K562 (cell line): Measurements from ENCODE around the gene UNC45A. TPM values are rescaled to one million over a fixed set of nuclear protein-coding genes. Genes with fewer than 3 reads are reported as not detected.

Experiments used
- ATAC-seq: fragments of 200-7000 bp; cut with Tn5 transposase; 3 replicates; pipeline ENCODE4 v1.9.1; 2020; ENCODE audit warnings: moderate library complexity
- BruUV-seq: library from RNA; stranded (reverse); fragments of 400-500 nt; replicated peaks from 2 replicates; lab custom pipeline; 2021; lab: Mats Ljungman, UMichigan
- CTCF ChIA-PET: fragments of 300-600 bp; formaldehyde crosslinking; extraction: SDS; loops from one replicate; lab custom pipeline; 2021; ENCODE audit warnings: low intra/inter-chr PET ratio; lab: Yijun Ruan, JAX
- POLR2A ChIA-PET: fragments of 300-600, 350-650 bp; sonication (Branson Sonifier 250); formaldehyde crosslinking; extraction: SDS; loops from one replicate; lab custom pipeline; 2021; ENCODE audit warnings: antibody characterized with exemption, inconsistent platforms; lab: Yijun Ruan, JAX
- DNase-seq, 4 experiments: peaks; one replicate each; pipeline versions ENCODE4 v3.0.0 to v3.0.0-alpha.2; 2011 to 2018; ENCODE audit warnings: low spot score in 3 of 4, mixed read lengths in 3 of 4; ENCODE audit errors: extremely low read depth in 1 of 4
- FAIRE-seq: peaks from 2 replicates; lab custom pipeline; 2011; peaks lifted over from hg19 to GRCh38; lab: Jason Lieb, UNC
- H2AFZ ChIP-seq: 2 replicates; pipeline ENCODE4 v1.6.0; 2011; ENCODE audit warnings: low read depth, low read length, control low read depth, inconsistent platforms
- H3K27ac ChIP-seq: fragments of 200-600 bp; 3 replicates; pipeline ENCODE4 v1.8.0; 2011; ENCODE audit warnings: low read depth, mild to moderate bottlenecking, control low read depth, inconsistent platforms, low read length, moderate library complexity, mixed read lengths; ENCODE audit errors: extremely low read depth
- H3K27me3 ChIP-seq, 2 experiments: fragments of 300-600 bp in 1 of 2; 2 replicates in 1 of 2; 3 replicates in 1 of 2; pipeline versions ENCODE4 v1.6.0 to v1.8.0; 2011; ENCODE audit warnings: inconsistent platforms in 2 of 2, low read length in 2 of 2, mild to moderate bottlenecking in 1 of 2, mixed read lengths in 1 of 2, moderate library complexity in 1 of 2; ENCODE audit not compliant: control insufficient read depth in 2 of 2, insufficient read depth in 2 of 2
- H3K36me3 ChIP-seq: fragments of 300-600 bp; 3 replicates; pipeline ENCODE4 v1.8.0; 2011; ENCODE audit warnings: mild to moderate bottlenecking, low read length, inconsistent platforms; ENCODE audit not compliant: control insufficient read depth, insufficient read depth
- H3K4me1 ChIP-seq, 2 experiments: fragments of 200-600 bp in 1 of 2; replicated peaks in 1 of 2; 2 replicates in 1 of 2; 3 replicates in 1 of 2; pipeline versions ENCODE4 v1.5.1 to v1.8.0; 2011; ENCODE audit warnings: inconsistent platforms in 2 of 2, low read length in 2 of 2, mild to moderate bottlenecking in 1 of 2, mixed read lengths in 1 of 2, moderate library complexity in 1 of 2; ENCODE audit not compliant: control insufficient read depth in 2 of 2, insufficient read depth in 2 of 2
- H3K4me2 ChIP-seq: 2 replicates; pipeline ENCODE4 v1.6.1; 2011; ENCODE audit warnings: low read length, control low read depth, inconsistent platforms, mixed read lengths; ENCODE audit not compliant: insufficient read depth
- H3K4me3 ChIP-seq: fragments of 200-600 bp; sonication (generic), shearing (Covaris generic); 2 replicates; pipeline ENCODE4 v1.5.1; 2016; ENCODE audit warnings: control low read depth, inconsistent platforms
- H3K79me2 ChIP-seq: fragments of 200-600 bp; 3 replicates; pipeline ENCODE4 v1.8.0; 2011; ENCODE audit warnings: low read length, inconsistent platforms; ENCODE audit not compliant: control insufficient read depth, insufficient read depth
- H3K9ac ChIP-seq, 2 experiments: 2 replicates each; pipeline versions ENCODE4 v1.6.0 to v1.6.1; 2011; ENCODE audit warnings: low read depth in 2 of 2, low read length in 2 of 2, control low read depth in 1 of 2, inconsistent platforms in 1 of 2, mild to moderate bottlenecking in 1 of 2, mixed read lengths in 1 of 2; ENCODE audit not compliant: insufficient read depth in 1 of 2
- H3K9me1 ChIP-seq: one replicate; pipeline ENCODE4 v1.6.0; 2011; ENCODE audit warnings: inconsistent platforms, mild to moderate bottlenecking, low read length, moderate library complexity; ENCODE audit not compliant: control insufficient read depth, insufficient read depth
- H3K9me3 ChIP-seq: replicated peaks from 2 replicates; pipeline ENCODE4 v1.5.1; 2011; ENCODE audit warnings: low read depth, low read length, inconsistent platforms; ENCODE audit not compliant: control insufficient read depth, insufficient read depth
- H4K20me1 ChIP-seq: replicated peaks from 2 replicates; pipeline ENCODE4 v1.6.1; 2011; ENCODE audit warnings: low read length, inconsistent platforms, mixed read lengths; ENCODE audit not compliant: control insufficient read depth, insufficient read depth
- ARID2 ChIP-seq: fragments of 450-650 bp; IDR thresholded peaks from 2 replicates; pipeline ENCODE4 v1.6.1; 2017; ENCODE audit warnings: antibody characterized with exemption, mild to moderate bottlenecking
- BACH1 ChIP-seq: fragments of 200-800 bp; sonication (Bioruptor generic); IDR thresholded peaks from 2 replicates; pipeline ENCODE4 v1.6.1; 2016; ENCODE audit warnings: missing genetic modification characterization, missing compliant biosample characterization
- CC2D1A ChIP-seq: fragments of 450-650 bp; IDR thresholded peaks from 2 replicates; pipeline ENCODE4 v1.6.1; 2017; ENCODE audit warnings: mild to moderate bottlenecking
- CREB1 ChIP-seq, 2 experiments: sonication (generic) in 1 of 2; formaldehyde crosslinking in 1 of 2; IDR thresholded peaks; 2 replicates each; pipeline versions ENCODE4 v1.6.1 to v1.8.0; 2012 to 2022; ENCODE audit warnings: inconsistent platforms in 1 of 2, mild to moderate bottlenecking in 1 of 2, missing genetic modification reagents in 1 of 2, moderate library complexity in 1 of 2
- JUND ChIP-seq, 2 experiments: IDR thresholded peaks; 2 replicates in 1 of 2; 3 replicates in 1 of 2; pipeline ENCODE4 v1.6.1; 2011; ENCODE audit warnings: borderline replicate concordance in 2 of 2, low read depth in 2 of 2, low read length in 2 of 2, improper control_type of control experiment in 1 of 2, missing biosample characterization in 1 of 2, missing genetic modification characterization in 1 of 2, missing genetic modification reagents in 1 of 2
- KAT2B ChIP-seq: IDR thresholded peaks from one replicate; pipeline ENCODE4 v1.6.1; 2012; ENCODE audit warnings: low read depth, mild to moderate bottlenecking, control low read depth, inconsistent platforms, low read length, moderate library complexity
- MXD1 ChIP-seq: fragments of 250-450 bp; sonication (Bioruptor Pico); IDR thresholded peaks from 2 replicates; pipeline ENCODE4 v1.8.0; 2021; ENCODE audit warnings: borderline replicate concordance, mild to moderate bottlenecking, moderate library complexity; ENCODE audit not compliant: poor library complexity, severe bottlenecking
- PHTF2 ChIP-seq: fragments of 250-450 bp; sonication (Bioruptor Pico); IDR thresholded peaks from 2 replicates; pipeline ENCODE4 v1.5.0; 2021; ENCODE audit warnings: mild to moderate bottlenecking
- POLR2B ChIP-seq: fragments of 450-650 bp; IDR thresholded peaks from 2 replicates; pipeline ENCODE4 v1.6.1; 2018; ENCODE audit warnings: low read depth; ENCODE audit not compliant: partially characterized antibody
- SIN3A ChIP-seq, 2 experiments: fragments of 150-350 bp in 1 of 2; IDR thresholded peaks; 2 replicates each; pipeline ENCODE4 v1.6.1; 2011 to 2016; ENCODE audit warnings: borderline replicate concordance in 2 of 2, low read depth in 2 of 2, low read length in 2 of 2, mild to moderate bottlenecking in 2 of 2, moderate library complexity in 2 of 2; ENCODE audit not compliant: control insufficient read depth in 1 of 2
- SIRT6 ChIP-seq: IDR thresholded peaks from one replicate; pipeline ENCODE4 v1.6.1; 2012; ENCODE audit warnings: low read depth, mild to moderate bottlenecking, control low read depth, inconsistent platforms, low read length, moderate library complexity
- SREBF1 ChIP-seq: fragments of 150-350 bp; IDR thresholded peaks from 2 replicates; pipeline ENCODE4 v1.6.1; 2014; ENCODE audit warnings: antibody characterized with exemption, low read depth, low read length, borderline replicate concordance
- TAF15 ChIP-seq: fragments of 200-400 bp; formaldehyde crosslinking; IDR thresholded peaks from 2 replicates; pipeline ENCODE4 v1.6.1; 2017; ENCODE audit warnings: mild to moderate bottlenecking, low read depth, low read length, moderate library complexity
- UBTF ChIP-seq, 2 experiments: IDR thresholded peaks; 2 replicates each; pipeline ENCODE4 v1.6.1; 2012; ENCODE audit warnings: improper control_type of control experiment in 2 of 2, low read depth in 2 of 2, low read length in 2 of 2, borderline replicate concordance in 1 of 2
- ZFPM2 ChIP-seq: fragments of 250-450 bp; sonication (Bioruptor Pico); IDR thresholded peaks from 2 replicates; pipeline ENCODE4 v1.5.1; 2022; ENCODE audit warnings: mild to moderate bottlenecking
- WGBS: fragments of 100-300 bp; shearing (Covaris generic); methylation state at CpG from one replicate; pipeline ENCODE4 v1.1.6; 2016; ENCODE audit warnings: low coverage, mixed read lengths; ENCODE audit not compliant: insufficient coverage; ENCODE audit errors: missing lambda C conversion rate; 5-methylcytosine and 5-hydroxymethylcytosine counted together
- in situ Hi-C: fragments of 300-500 bp; cut with MboI; formaldehyde crosslinking; loops from 4 replicates; pipeline ENCODE4 v1.15.0; 2018; ENCODE audit warnings: inconsistent platforms, mixed read lengths
- intact Hi-C: fragments of 100-400 bp; cut with micrococcal nuclease; formaldehyde crosslinking; loops from 2 replicates; pipeline ENCODE4 v1.14.2; 2022
- polyA plus RNA-seq, 8 experiments: library from polyadenylated mRNA; depleted of rRNA in 4 of 8; stranded (reverse) in 5 of 8; unstranded in 3 of 8; fragments of >200 nt; fragmentation: Nextera tagmentation in 2 of 8; fragmentation: Illumina TruSeq in 1 of 8; extraction: Ambion mirVana in 2 of 8; extraction: Trizol in 1 of 8; gene quantifications; 2 replicates each; pipeline versions ENCODE4 v1.2.1 to v1.2.3, GENCODE V29; 2011 to 2014; ENCODE audit warnings: inconsistent platforms in 1 of 8, missing spikeins in 1 of 8
- total RNA-seq, 7 experiments: library from RNA; depleted of rRNA in 6 of 7; stranded (reverse); fragments of >200 nt in 6 of 7; fragmentation: Illumina TruSeq in 2 of 7; extraction: Trizol in 2 of 7; gene quantifications; 2 replicates each; pipeline versions ENCODE4 v1.2.1 to v1.2.3, GENCODE V29; 2011 to 2021; ENCODE audit warnings: low replicate concordance in 1 of 7
- TF ChIP-seq, protein P1 (sequence below): fragments of 250-450 bp; sonication (Bioruptor Pico); IDR thresholded peaks from 2 replicates; pipeline ENCODE4 v1.8.0; 2021; ENCODE audit warnings: mild to moderate bottlenecking, moderate library complexity

The UNC45A gene
- total and polyA plus RNA-seq, 9 of the 15 experiments (the other 6 are each of a cell fraction or from before 2014, with no cell fraction given), result 22.4 to 79.3 (median 43.7) TPM

DNA sequence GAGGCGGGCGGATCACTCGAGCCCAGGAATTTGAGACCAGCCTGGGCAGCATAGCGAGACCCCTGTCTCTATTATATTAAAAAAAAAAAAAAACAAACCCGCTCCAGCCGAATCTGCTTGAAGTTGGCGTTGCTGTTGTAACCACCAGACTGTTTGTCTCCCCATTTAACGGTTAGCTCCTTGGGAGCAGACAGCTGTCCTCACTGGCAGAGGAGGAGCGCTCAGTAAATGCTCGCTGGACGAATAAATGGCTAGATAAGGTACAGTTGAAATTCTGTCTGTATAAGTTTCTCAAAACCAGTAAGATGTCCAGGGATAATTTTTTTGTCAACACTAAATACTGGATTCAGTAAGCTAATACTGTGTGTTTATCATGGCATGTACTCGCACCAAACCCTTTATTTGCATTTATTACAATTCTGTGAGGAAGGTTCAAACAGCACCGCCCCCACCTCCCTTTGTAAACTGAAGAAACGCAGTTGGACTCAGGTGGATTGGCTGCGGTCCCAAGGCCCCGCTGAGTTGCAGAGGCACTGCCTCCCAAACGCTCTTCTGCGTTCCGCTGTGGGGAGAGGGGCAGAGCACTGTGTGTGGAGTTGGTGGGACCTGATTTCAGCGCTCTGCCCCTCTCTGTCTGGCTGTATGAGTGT, 20.7 kb downstream of the UNC45A start:
- Histone ChIP-seq H3K27me3 (no peaks in the 10 kb centered on the region), H4K20me1 (no peaks in the 10 kb centered on the region), H3K9me1 (no peaks in the 10 kb centered on the region), H3K4me3 (peak overlapping the region; percentile 50), H3K36me3 (peaks cover 63% of the 10 kb centered on the region), H3K4me1 (peaks cover 8 to 44% of the 10 kb centered on the region in 2 experiments; a peak in 4 of 5 replicates), H2AFZ (peak overlapping the region; percentile 4; the same call in 1 of the 2 replicates), H3K9me3 (no peaks in the 10 kb centered on the region), H3K79me2 (peaks cover 27% of the 10 kb centered on the region), H3K9ac (peak overlapping the region; percentile 92 to 93), H3K27ac (peak overlapping the region; percentile 95), H3K4me2 (peak overlapping the region; percentile 79)
- FAIRE-seq (no peak), DNase-seq (peak in 2 of 4 experiments; percentile 41 to 62), ATAC-seq (peak; percentile 10; the same call in 2 of the 3 replicates)
- WGBS, result 2% methylated on average over 20 of the region's 20 CpGs
- TSS peak; percentile 64 for BruUV-seq
- in situ Hi-C loops (no loop called here), intact Hi-C loops (loop anchor here (5.0 kb wide), 1 partner anchor 37 kb away; the partner anchor contains the start of gene PRC1)
- CTCF ChIA-PET, result no interaction called here
- POLR2A ChIA-PET, result interaction anchor here (0.6 to 2.6 kb wide), 4 partner anchors 8 to 303 kb away, joined by 3 to 14 read pairs (median 5); partner anchors contain the start of gene UNC45A
- no peak for TF ChIP-seq ZFPM2 (CRISPR knock-in tag)
- TF ChIP-seq SREBF1, result no peak
- TF ChIP-seq ARID2, result no peak
- TF ChIP-seq, protein P1, sequence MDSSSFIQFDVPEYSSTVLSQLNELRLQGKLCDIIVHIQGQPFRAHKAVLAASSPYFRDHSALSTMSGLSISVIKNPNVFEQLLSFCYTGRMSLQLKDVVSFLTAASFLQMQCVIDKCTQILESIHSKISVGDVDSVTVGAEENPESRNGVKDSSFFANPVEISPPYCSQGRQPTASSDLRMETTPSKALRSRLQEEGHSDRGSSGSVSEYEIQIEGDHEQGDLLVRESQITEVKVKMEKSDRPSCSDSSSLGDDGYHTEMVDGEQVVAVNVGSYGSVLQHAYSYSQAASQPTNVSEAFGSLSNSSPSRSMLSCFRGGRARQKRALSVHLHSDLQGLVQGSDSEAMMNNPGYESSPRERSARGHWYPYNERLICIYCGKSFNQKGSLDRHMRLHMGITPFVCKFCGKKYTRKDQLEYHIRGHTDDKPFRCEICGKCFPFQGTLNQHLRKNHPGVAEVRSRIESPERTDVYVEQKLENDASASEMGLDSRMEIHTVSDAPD (CRISPR knock-in tag), result no peak
- TF ChIP-seq CC2D1A, result 0 out of 2 replicates have a peak, but pooled peaks have one; percentile 33
- TF ChIP-seq TAF15, result no peak
- no peak for TF ChIP-seq MXD1 (CRISPR knock-in tag)
- no peak for TF ChIP-seq POLR2B
- no peak for TF ChIP-seq KAT2B
- TF ChIP-seq PHTF2, result no peak
- TF ChIP-seq UBTF (IDR thresholded peaks at IDR 0.05; ENCODE audit: borderline replicate concordance in 1 of 2, low read depth in 2 of 2, low read length in 2 of 2), result no peak
- no peak for TF ChIP-seq SIRT6
- TF ChIP-seq SIN3A (IDR thresholded peaks at IDR 0.05; ENCODE audit: borderline replicate concordance in 2 of 2, control insufficient read depth in 1 of 2, low read depth in 2 of 2, low read length in 2 of 2), result 0 out of 4 replicates have a peak, but pooled peaks of 1 of the 2 experiments have one; percentile 15
- 0 out of 2 replicates have a peak, but pooled peaks have one; percentile 24 for TF ChIP-seq CREB1 (IDR thresholded peaks at IDR 0.05)
- TF ChIP-seq CREB1 (CRISPR knock-in tag; IDR thresholded peaks at IDR 0.05), result no peak
- no peak for TF ChIP-seq JUND (IDR thresholded peaks at IDR 0.05; ENCODE audit: borderline replicate concordance, low read depth, low read length)
- no peak for TF ChIP-seq JUND (tag; IDR thresholded peaks at IDR 0.05; ENCODE audit: borderline replicate concordance, low read depth, low read length)
- no peak for TF ChIP-seq BACH1 (tag)
